Neutrophil (primary cell): ENCODE data around the gene BRWD1.

ENCODE experiments used
- H3K27ac ChIP-seq: fragments of 200-600 bp; sonication (generic); 2 replicates; pipeline ENCODE4 v1.5.1; 2016; ENCODE audit warnings: mild to moderate bottlenecking, moderate library complexity
- H3K27me3 ChIP-seq: fragments of 200-600 bp; sonication (generic); 2 replicates; pipeline ENCODE4 v1.6.0; 2016; ENCODE audit warnings: mild to moderate bottlenecking
- H3K36me3 ChIP-seq: fragments of 200-600 bp; sonication (generic); 2 replicates; pipeline ENCODE4 v1.5.1; 2017
- H3K4me1 ChIP-seq, 2 experiments: fragments of 200-600 bp in 1 of 2; sonication (generic) in 1 of 2; 1 replicate in 1 of 2; 2 replicates in 1 of 2; pipeline versions ENCODE4 v1.5.1 to v1.6.1; 2013 to 2016; ENCODE audit warnings: low read depth in 1 of 2, low read length in 1 of 2, mild to moderate bottlenecking in 1 of 2, moderate library complexity in 1 of 2; ENCODE audit not compliant: control insufficient read depth in 1 of 2, insufficient read depth in 1 of 2
- H3K4me3 ChIP-seq, 2 experiments: fragments of 200-600 bp in 1 of 2; sonication (generic) in 1 of 2; 1 replicate in 1 of 2; 2 replicates in 1 of 2; pipeline ENCODE4 v1.5.1; 2013 to 2016; ENCODE audit warnings: low read depth in 1 of 2, low read length in 1 of 2, mild to moderate bottlenecking in 1 of 2, moderate library complexity in 1 of 2
- H3K9me3 ChIP-seq: fragments of 200-600 bp; sonication (generic); 2 replicates; pipeline ENCODE4 v1.5.1; 2016
- TF ChIP-seq, protein P1 (sequence below): fragments of 200-600 bp; sonication (generic); IDR thresholded peaks from 2 replicates; pipeline ENCODE4 v1.5.1; 2016; ENCODE audit warnings: antibody characterized with exemption

BRWD1 gene

DNA sequence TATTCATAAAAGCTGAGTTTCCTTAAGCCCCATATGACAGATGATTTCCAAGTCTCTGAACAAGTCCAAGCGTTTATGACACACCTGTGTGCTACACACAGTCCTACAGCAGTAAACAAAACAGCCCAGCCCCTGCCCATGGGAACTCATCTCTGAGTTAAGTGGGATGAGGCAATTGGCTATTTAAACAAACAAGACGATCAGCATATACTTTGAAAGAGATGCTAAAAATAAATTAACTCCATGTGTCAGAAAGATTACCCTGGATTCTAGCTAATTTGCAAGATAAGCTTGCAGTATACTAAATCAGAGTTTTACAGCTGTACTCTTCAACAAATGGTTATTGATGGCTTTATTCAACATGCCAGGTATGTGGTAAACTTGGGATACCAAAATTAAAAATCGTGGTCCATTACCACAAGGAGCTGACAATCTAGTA, 137.1 kb downstream of the BRWD1 start:
- Histone ChIP-seq H3K4me1 (peaks cover 0 to 6% of the 10 kb centered on the region in 2 experiments), H3K4me3 (no peak overlapping the region), H3K9me3 (no peaks in the 10 kb centered on the region), H3K36me3 (peaks cover 7% of the 10 kb centered on the region), H3K27me3 (no peaks in the 10 kb centered on the region), H3K27ac (no peak overlapping the region)
- TF ChIP-seq, protein P1, sequence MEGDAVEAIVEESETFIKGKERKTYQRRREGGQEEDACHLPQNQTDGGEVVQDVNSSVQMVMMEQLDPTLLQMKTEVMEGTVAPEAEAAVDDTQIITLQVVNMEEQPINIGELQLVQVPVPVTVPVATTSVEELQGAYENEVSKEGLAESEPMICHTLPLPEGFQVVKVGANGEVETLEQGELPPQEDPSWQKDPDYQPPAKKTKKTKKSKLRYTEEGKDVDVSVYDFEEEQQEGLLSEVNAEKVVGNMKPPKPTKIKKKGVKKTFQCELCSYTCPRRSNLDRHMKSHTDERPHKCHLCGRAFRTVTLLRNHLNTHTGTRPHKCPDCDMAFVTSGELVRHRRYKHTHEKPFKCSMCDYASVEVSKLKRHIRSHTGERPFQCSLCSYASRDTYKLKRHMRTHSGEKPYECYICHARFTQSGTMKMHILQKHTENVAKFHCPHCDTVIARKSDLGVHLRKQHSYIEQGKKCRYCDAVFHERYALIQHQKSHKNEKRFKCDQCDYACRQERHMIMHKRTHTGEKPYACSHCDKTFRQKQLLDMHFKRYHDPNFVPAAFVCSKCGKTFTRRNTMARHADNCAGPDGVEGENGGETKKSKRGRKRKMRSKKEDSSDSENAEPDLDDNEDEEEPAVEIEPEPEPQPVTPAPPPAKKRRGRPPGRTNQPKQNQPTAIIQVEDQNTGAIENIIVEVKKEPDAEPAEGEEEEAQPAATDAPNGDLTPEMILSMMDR: no peak

- Histone ChIP-seq H3K4me3 (no peak overlapping the region), H3K36me3 (peaks cover 12% of the 10 kb centered on the region), H3K4me1 (peaks cover 0 to 6% of the 10 kb centered on the region in 2 experiments), H3K27ac (no peak overlapping the region), H3K9me3 (no peaks in the 10 kb centered on the region), H3K27me3 (no peaks in the 10 kb centered on the region)
- TF ChIP-seq, protein P1: no peak
Measured at GRCh38 chr21:39175665-39176064, 137.8 kb downstream of the BRWD1 start.

GRCh38 chr21:39175154-39175553, 138.3 kb downstream of the BRWD1 start:
- Histone ChIP-seq H3K9me3 (no peaks in the 10 kb centered on the region), H3K36me3 (peaks cover 12% of the 10 kb centered on the region), H3K4me3 (no peak overlapping the region), H3K27ac (no peak overlapping the region), H3K27me3 (no peaks in the 10 kb centered on the region), H3K4me1 (peaks cover 0 to 6% of the 10 kb centered on the region in 2 experiments)
- TF ChIP-seq, protein P1: no peak

- H3K4me3 ChIP-seq: no peak overlapping the region
- H3K36me3 ChIP-seq: peaks cover 12% of the 10 kb centered on the region
- H3K9me3 ChIP-seq: no peaks in the 10 kb centered on the region
- TF ChIP-seq, protein P1: no peak
- H3K27me3 ChIP-seq: no peaks in the 10 kb centered on the region
- no peak overlapping the region for H3K27ac ChIP-seq
- H3K4me1 ChIP-seq: peaks cover 0 to 6% of the 10 kb centered on the region in 2 experiments
Measured at GRCh38 chr21:39173716-39174680, 139.4 kb downstream of the BRWD1 start.

DNA sequence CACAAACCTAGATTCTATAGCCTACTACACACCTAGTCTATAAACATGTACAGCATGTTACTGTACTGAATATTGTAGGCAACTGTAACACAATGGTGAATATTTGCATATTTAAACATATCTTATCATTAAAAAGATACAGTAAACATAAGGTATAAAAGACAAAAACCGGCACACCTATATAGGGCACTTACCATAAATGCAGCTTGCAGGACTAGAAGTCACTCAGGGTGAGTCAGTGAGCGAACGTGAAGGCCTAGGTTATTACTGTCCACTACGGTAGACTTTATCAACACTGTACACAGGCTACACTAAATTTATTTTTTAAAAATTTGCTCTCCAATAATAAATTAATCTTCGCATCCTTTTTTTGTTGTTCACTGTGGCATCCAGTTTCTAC, 143.5 kb downstream of the BRWD1 start:
- Histone ChIP-seq H3K27me3 (no peaks in the 10 kb centered on the region), H3K9me3 (no peaks in the 10 kb centered on the region), H3K4me3 (no peak overlapping the region), H3K4me1 (no peaks in the 10 kb centered on the region), H3K36me3 (peaks cover 12% of the 10 kb centered on the region), H3K27ac (no peak overlapping the region)
- TF ChIP-seq, protein P1: no peak
